HG03378 (cell line): Measurements from ENCODE around the gene BABAM2.

Experiments
- ATAC-seq: cut with Tn5 transposase; IDR thresholded peaks from one replicate; pipeline ENCODE4 v1.9.1; 2021; ENCODE audit warnings: mild to moderate bottlenecking, moderate library complexity; ENCODE audit not compliant: unreplicated experiment

Gene BABAM2

GRCh38 chr2:27906074-27906473, 15.5 kb downstream of the BABAM2 start:
- ATAC-seq = no peak

GRCh38 chr2:27907547-27907946, 17.0 kb downstream of the BABAM2 start:
- no peak for ATAC-seq

DNA sequence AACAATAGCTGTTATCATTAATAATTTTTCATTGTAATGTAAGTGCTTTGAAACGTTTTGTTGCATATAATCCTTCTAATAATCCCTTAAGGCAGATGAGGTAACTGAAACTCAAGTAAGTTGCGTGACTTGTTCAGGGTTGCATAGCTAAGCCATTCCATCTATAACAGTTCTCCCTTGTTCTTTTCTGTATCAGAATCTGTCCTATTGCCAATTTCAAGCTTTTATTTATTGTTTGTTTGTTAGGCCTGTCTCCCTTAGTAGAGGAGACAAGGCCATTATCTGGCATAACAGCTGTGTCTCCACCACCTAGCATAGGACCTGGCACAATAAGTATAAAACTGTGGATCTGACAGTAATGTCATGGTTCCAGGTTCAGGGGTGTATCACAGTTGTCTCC, 19.4 kb downstream of the BABAM2 start:
- no peak for ATAC-seq

DNA sequence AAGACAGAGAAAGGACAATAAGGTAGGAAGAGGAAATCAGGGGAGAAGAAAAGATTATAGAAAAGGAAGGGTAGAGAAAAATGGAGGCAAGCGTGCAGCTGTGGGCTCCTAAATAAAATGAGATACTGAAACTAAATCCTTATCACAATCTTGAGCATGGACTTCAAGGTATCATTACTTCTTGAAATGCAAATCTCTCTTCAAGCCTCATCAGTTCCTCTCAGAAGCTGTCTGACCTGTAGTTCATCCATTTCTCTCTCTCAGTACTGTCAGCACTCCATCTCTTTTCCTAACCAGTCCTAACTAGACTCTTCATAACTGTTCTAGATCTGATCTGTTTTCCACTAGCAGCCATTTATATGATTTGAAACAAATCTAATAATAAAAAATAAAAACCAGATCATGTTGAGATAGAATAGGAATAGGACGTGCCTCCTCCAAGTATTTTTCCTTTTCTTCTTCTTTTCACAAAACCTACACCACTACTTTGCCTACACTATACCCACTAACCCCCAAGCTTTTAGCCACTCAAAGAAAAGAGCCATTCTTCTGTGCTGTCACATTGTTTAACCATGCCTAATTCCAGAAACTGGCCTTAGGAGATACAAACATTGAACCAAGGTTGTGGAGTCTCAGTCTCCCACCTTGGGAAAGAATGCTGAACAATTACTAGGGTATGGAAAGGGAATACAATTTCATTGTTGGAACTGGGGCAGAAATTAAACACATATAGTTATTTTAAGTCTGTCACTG, 21.1 kb downstream of the BABAM2 start:
- no peak for ATAC-seq

- ATAC-seq = no peak
These were observed 22.0 kb downstream of the BABAM2 start for GRCh38 chr2:27912512-27912911.

DNA sequence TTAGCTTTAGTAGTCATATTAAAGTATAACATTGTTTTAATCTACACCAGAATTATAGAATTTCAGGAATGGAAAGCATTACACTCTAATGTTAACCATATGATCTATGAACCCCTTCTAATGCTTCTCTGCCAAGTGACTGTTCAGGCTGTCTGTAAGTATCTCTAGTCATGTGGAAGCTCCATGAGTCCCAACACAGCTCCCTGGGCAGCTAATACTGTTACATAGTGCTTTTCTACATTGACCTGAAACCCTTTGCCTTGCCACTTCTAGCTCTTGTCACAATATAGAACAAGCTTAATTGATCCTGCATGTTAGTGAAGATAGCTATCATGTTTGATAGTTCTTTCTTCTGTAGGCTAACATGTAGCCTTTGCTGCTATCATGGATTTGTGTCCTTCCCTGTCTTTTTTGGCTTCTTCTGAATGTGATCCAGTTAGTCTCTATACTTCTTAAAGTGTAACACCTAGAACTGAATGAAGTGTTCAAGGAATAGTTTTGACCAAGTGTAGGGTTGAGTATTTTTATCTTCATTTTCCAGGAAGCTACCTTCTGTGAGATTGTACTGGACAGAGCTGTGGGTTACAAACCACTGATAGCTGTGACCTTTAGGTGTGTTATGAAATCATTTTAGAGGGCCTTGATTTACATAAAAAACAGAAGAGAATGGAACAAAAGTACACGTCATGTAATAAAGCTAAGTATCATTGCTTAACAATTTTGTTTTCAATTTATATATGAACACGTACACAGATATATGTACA, 23.7 kb downstream of the BABAM2 start:
- no peak for ATAC-seq

DNA sequence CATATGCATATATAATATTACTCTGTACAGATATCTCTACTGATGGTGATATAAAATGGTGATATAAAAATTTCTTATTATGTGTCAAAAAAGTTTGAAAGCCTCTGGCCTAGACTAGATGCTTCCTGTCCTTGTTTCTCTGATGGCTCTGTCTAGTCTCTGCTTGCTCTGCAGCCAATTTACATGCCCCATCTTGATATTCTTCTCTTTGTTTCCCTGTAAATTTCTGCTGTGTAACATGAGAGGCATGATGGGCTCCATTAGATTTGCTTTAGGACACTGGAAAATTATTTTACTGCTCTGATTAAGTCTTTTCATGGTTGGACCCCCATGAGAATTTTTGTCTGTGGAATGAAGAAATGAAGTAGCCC, 24.3 kb downstream of the BABAM2 start:
- no peak for ATAC-seq

DNA sequence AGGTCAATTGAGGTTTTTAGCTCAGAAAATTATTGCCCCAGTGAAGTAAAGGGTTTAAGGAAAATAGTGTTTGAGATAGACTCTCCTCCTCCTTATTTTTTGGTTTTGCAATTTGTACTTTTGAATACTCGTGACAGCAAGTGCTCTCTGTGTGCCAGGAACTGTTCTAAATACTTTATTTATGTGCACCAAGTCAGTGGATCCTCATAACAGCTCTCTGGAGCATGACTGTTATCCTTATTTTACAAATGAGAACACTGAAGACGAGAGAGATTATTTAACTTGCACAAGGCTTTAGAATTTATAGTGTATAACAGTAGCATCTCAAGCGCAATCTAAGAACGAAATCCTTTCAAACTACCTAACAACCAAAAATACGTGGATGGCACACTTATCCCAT, 24.7 kb downstream of the BABAM2 start:
- no peak for ATAC-seq

GRCh38 chr2:27915874-27916273, 25.3 kb downstream of the BABAM2 start:
- ATAC-seq = no peak

GRCh38 chr2:27916293-27916995, 25.9 kb downstream of the BABAM2 start:
- ATAC-seq = no peak

- ATAC-seq = no peak
These were observed 29.8 kb downstream of the BABAM2 start for GRCh38 chr2:27920148-27920885.

GRCh38 chr2:27921424-27921823, 30.9 kb downstream of the BABAM2 start:
- no peak for ATAC-seq

DNA sequence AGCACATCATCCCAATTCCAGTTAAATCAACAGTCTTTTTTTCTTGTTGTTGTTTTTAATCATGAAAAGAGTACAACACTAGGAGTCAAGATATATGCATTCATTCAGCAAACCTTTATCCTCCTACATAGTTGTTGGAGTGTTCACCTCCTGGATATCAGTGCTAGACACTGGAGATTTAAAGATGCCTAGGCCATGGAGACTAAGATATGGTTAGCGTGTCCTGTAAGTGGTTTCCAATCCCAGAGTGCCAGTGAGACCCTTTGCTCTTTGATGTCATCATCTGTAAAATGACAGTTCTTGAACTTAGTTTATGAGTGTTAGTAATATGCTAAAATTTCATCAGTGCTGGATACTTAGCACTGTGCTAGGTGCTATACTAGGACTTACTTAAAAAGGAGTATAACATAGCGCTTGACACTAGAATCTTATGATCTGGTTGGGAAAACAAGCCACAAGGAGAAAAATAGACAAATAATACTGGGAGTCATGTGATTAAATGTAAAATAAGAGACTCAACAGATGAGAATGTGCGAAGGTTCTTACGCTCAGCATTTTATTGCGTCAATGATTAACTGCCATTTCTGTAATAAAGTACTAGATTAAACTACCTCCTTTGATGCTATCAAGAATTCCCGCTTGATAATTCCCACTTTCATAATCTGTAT, 31.5 kb downstream of the BABAM2 start:
- ATAC-seq = no peak

- no peak for ATAC-seq
These were observed 32.3 kb downstream of the BABAM2 start for GRCh38 chr2:27922842-27923241.

- no peak for ATAC-seq
These were observed 35.4 kb downstream of the BABAM2 start for GRCh38 chr2:27925766-27926472.

GRCh38 chr2:27929916-27930486, 39.5 kb downstream of the BABAM2 start:
- no peak for ATAC-seq

DNA sequence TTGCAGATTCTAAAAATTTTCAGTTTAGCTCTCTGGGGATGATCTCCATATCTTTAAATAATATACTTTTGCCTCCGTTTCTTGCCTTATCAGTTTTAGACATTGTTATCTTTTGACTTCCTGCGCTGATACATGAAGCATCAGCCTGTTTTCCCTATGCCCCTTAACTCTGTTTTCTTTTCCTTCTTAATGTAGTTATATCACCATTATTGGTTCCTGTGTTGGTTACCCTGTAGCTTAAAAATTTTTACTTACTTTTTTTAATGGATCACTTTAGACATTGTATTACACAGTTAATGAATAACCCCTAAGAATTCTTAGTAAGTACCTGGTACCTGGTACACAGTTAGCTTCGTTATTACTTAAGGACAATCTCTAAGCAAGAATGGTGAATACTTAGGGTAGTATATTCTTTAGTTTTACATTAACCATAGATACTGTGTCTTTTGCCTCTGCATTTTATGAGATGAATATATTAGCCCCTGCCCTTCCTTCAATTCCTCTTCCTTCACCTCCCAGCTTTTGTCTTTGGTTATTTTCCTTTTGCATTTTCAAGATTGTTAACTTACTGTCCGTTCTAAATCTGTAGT, 40.9 kb downstream of the BABAM2 start:
- no peak for ATAC-seq

DNA sequence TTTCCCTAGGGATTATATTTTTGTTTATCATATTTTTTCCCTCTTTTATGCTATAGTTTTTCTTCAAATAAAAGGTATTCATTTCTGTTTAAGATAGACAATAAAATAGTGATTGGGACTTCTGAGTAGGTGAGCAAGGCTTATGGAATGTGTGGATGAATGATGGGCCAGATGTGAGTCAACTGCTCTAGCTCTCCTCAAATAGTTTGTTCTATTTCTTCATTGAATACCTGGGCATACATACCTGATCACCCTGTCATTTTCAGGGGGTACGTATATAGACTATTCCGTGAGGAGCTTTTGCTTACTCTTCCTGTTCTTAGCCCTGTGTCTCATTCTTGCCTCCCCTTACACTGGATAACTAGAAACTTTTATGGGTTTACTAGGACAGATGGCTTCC, 41.9 kb downstream of the BABAM2 start:
- no peak for ATAC-seq

DNA sequence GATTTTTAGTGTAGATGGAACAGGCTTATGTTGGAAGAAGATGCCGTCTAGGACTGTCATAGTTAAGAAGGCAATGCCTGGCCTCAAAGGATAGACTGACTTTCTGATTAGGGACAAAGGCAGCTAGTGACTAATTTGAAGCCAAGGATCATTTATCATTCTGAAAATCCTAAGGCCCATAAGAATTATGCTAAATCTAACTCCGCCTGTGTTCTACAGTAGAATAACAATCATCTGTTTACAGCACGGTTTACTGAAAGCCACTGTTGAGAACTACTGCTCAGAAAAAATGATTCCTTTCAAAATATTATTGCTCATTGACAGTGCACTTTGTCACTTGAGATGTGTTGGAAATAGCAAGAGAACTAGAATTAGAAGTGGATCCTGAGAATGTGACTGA, 44.5 kb downstream of the BABAM2 start:
- no peak for ATAC-seq
